Measurements from ENCODE around the gene ITGA2. TPM values are rescaled to one million over a fixed set of nuclear protein-coding genes. Genes with fewer than 3 reads are reported as not detected.

Gene ITGA2
- total RNA-seq, 4 donors from 2014 or later: 1.5 to 10.1 (median 8.7) TPM

DNA sequence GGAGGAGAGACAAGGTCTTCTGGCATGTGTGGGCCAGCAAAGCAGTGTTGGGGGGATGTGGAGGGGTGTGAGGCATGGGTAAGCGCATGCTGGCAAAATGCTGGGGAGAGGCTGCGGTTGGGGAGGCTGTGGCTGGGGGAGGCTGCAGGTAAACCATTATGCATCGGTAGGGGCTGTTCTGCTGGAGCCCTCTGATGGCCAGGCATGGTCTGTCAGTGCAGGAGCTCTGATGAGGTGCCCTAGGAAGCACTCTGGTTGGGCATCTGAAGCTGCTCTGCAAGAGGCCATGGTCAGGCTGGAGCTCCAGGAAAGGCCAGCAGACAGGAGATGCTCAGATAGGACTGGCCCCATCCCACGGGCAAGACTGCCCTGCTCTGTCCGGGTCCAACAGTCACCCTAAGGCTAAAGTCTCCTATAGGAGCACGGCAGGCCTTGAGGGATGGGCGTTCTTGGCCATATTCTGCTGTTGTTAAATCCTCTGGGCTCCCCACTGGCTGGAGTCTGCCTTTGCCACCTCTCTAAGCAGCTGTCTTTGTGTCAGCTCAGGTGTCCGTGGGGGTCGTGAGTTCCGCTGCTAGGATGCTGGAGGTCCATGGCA, 28.7 kb downstream of the ITGA2 start:
- DNase-seq: no peak
- intact Hi-C loops (cut with DNase I; ENCODE audit: low total_unique reads) (no loop called here), in situ Hi-C loops (cut with MboI; ENCODE audit: low pct_ligation_motif_present in 1 of 4, low pct_unique_long_range_greater_than_20kb in 1 of 4, low sequenced_read_pairs in 3 of 4) (no loop called here)
- no peaks in the 10 kb centered on the region for H3K36me3 ChIP-seq
- H3K9me3 ChIP-seq: no peaks in the 10 kb centered on the region
- 93% methylated on average over 10 of the region's 10 CpGs; no CpG with 5 or more reads in 1 of the 2 donors for WGBS, 2 donors (ENCODE audit: low coverage in 1 of 2)
- no peaks in the 10 kb centered on the region for H3K27me3 ChIP-seq
- no peak overlapping the region for H3K4me3 ChIP-seq
- H3K27ac ChIP-seq: no peak overlapping the region
- peaks cover 0 to 9% (median 0%) of the 10 kb centered on the region in 4 donors for H3K4me1 ChIP-seq
- no peak for TF ChIP-seq EP300 (IDR thresholded peaks at IDR 0.05; ENCODE audit: low read depth)
- TF ChIP-seq POLR2AphosphoS5 (IDR thresholded peaks at IDR 0.05): no peak
- TF ChIP-seq, protein P1, sequence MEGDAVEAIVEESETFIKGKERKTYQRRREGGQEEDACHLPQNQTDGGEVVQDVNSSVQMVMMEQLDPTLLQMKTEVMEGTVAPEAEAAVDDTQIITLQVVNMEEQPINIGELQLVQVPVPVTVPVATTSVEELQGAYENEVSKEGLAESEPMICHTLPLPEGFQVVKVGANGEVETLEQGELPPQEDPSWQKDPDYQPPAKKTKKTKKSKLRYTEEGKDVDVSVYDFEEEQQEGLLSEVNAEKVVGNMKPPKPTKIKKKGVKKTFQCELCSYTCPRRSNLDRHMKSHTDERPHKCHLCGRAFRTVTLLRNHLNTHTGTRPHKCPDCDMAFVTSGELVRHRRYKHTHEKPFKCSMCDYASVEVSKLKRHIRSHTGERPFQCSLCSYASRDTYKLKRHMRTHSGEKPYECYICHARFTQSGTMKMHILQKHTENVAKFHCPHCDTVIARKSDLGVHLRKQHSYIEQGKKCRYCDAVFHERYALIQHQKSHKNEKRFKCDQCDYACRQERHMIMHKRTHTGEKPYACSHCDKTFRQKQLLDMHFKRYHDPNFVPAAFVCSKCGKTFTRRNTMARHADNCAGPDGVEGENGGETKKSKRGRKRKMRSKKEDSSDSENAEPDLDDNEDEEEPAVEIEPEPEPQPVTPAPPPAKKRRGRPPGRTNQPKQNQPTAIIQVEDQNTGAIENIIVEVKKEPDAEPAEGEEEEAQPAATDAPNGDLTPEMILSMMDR (IDR thresholded peaks at IDR 0.05): no peak
- TF ChIP-seq POLR2A (IDR thresholded peaks at IDR 0.05): no peak

DNA sequence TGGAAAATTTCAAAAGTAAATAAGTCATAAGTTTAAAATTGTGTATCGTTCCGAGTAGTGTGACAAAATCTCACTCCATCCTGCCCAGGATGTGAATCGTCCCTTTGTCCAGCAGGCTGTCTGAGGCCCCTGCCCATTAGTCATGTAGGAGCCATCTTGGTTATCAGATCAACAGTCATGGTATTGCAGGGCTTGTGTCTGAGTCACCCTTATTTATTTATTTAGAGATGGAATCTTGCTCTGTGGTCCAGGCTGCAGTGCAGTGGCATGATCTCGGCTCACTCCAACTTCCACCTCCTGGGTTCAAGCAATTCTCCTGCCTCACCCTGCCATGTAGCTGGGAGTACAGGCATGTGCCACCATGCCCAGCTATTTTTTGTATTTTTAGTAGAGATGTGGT, 30.2 kb downstream of the ITGA2 start:
- no peaks in the 10 kb centered on the region for H3K27me3 ChIP-seq
- intact Hi-C loops (cut with DNase I; ENCODE audit: low total_unique reads) (no loop called here), in situ Hi-C loops (cut with MboI; ENCODE audit: low pct_ligation_motif_present in 1 of 4, low pct_unique_long_range_greater_than_20kb in 1 of 4, low sequenced_read_pairs in 3 of 4) (no loop called here)
- no peak overlapping the region for H3K27ac ChIP-seq
- H3K4me3 ChIP-seq: no peak overlapping the region
- no peak for DNase-seq
- H3K9me3 ChIP-seq: no peaks in the 10 kb centered on the region
- peaks cover 0 to 15% (median 0%) of the 10 kb centered on the region in 4 donors for H3K4me1 ChIP-seq
- TF ChIP-seq POLR2A (IDR thresholded peaks at IDR 0.05) (no peak), POLR2AphosphoS5 (IDR thresholded peaks at IDR 0.05) (no peak), EP300 (IDR thresholded peaks at IDR 0.05; ENCODE audit: low read depth) (no peak)
- TF ChIP-seq, protein P1 (IDR thresholded peaks at IDR 0.05): no peak
- H3K36me3 ChIP-seq: no peaks in the 10 kb centered on the region
- WGBS, 2 donors (ENCODE audit: low coverage in 1 of 2): 83 to 91% methylated on average over 4 of the region's 4 CpGs

DNA sequence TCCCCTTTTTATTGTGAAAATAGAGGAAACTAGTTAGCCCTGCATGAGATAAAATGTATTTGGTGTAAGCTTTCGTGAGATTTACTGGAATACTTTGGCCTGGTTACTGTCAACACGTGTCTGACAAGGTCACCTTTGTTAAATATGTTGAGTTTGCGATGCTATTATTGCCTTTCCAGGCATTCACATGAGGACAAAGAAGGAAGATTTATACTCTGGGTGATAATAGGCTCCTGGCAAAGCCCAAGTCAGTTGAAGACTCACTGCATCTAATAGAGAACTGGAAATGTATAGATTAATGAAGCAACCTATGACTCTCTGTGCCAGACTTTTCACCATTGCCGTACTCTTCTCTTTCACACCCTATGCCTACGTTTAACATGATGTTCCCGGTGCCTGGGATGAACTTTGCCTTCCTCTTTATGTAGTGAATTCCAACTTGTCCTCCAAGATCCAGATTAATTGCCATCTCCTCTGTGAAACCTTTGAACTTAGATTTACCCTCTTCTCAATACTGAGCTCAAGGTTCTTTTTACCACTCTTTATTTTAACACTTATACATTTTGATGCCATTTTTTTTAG, 33.9 kb downstream of the ITGA2 start:
- no peak overlapping the region for H3K27ac ChIP-seq
- H3K4me1 ChIP-seq: peaks cover 0 to 15% (median 0%) of the 10 kb centered on the region in 4 donors
- no peak overlapping the region for H3K4me3 ChIP-seq
- in situ Hi-C loops (cut with MboI; ENCODE audit: low pct_ligation_motif_present in 1 of 4, low pct_unique_long_range_greater_than_20kb in 1 of 4, low sequenced_read_pairs in 3 of 4): no loop called here
- DNase-seq: no peak
- 59 to 68% methylated on average over 4 to 6 of the region's 6 CpGs for WGBS, 2 donors (ENCODE audit: low coverage in 1 of 2)
- no peaks in the 10 kb centered on the region for H3K9me3 ChIP-seq
- intact Hi-C loops (cut with DNase I; ENCODE audit: low total_unique reads): no loop called here
- H3K27me3 ChIP-seq: no peaks in the 10 kb centered on the region
- H3K36me3 ChIP-seq: no peaks in the 10 kb centered on the region
- no peak for TF ChIP-seq EP300 (IDR thresholded peaks at IDR 0.05; ENCODE audit: low read depth)
- TF ChIP-seq POLR2A (IDR thresholded peaks at IDR 0.05): no peak
- TF ChIP-seq POLR2AphosphoS5 (IDR thresholded peaks at IDR 0.05): no peak
- TF ChIP-seq, protein P1 (IDR thresholded peaks at IDR 0.05): no peak

DNA sequence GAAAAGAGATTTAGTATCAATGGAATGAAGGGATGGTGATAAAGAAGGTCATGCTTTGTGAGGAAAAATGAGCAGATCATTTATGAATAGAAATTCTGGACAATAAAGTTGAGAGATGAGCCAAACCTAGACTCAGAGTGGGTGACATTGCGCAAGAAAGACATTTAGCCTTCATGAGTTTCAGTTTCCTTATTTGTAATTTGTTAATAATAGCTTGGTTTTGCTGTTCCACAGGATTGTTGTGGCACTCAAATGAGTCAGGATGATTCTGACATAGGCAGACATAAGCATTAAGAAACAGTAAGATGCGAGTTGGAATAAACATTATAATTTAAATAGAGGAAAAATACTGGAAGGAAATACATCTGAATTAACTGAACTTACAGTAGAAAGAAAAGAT, 34.8 kb downstream of the ITGA2 start:
- H3K4me3 ChIP-seq: no peak overlapping the region
- in situ Hi-C loops (cut with MboI; ENCODE audit: low pct_ligation_motif_present in 1 of 4, low pct_unique_long_range_greater_than_20kb in 1 of 4, low sequenced_read_pairs in 3 of 4): no loop called here
- TF ChIP-seq POLR2AphosphoS5 (IDR thresholded peaks at IDR 0.05): peak in 1 of 3 donors; percentile 10
- no peak for TF ChIP-seq POLR2A (IDR thresholded peaks at IDR 0.05)
- DNase-seq: no peak
- no peak overlapping the region for H3K27ac ChIP-seq
- intact Hi-C loops (cut with DNase I; ENCODE audit: low total_unique reads): no loop called here
- no peaks in the 10 kb centered on the region for H3K36me3 ChIP-seq
- 57 to 72% methylated on average over 2 of the region's 2 CpGs for WGBS, 2 donors (ENCODE audit: low coverage in 1 of 2)
- H3K27me3 ChIP-seq: no peaks in the 10 kb centered on the region
- peaks cover 0 to 15% (median 0%) of the 10 kb centered on the region in 4 donors for H3K4me1 ChIP-seq
- no peaks in the 10 kb centered on the region for H3K9me3 ChIP-seq
